Stromal cell of bone marrow (primary cell): ENCODE results near the gene BEST1.
"Not testable (repeated sequence)": the region's sequence is repeated elsewhere in the genome, so short reads cannot be mapped to it uniquely, and the experiment has no call there.

Source experiments
- DNase-seq: peaks from one replicate; pipeline ENCODE4 v3.0.0-alpha.2; 2012; ENCODE audit warnings: low read depth

Gene BEST1

DNA sequence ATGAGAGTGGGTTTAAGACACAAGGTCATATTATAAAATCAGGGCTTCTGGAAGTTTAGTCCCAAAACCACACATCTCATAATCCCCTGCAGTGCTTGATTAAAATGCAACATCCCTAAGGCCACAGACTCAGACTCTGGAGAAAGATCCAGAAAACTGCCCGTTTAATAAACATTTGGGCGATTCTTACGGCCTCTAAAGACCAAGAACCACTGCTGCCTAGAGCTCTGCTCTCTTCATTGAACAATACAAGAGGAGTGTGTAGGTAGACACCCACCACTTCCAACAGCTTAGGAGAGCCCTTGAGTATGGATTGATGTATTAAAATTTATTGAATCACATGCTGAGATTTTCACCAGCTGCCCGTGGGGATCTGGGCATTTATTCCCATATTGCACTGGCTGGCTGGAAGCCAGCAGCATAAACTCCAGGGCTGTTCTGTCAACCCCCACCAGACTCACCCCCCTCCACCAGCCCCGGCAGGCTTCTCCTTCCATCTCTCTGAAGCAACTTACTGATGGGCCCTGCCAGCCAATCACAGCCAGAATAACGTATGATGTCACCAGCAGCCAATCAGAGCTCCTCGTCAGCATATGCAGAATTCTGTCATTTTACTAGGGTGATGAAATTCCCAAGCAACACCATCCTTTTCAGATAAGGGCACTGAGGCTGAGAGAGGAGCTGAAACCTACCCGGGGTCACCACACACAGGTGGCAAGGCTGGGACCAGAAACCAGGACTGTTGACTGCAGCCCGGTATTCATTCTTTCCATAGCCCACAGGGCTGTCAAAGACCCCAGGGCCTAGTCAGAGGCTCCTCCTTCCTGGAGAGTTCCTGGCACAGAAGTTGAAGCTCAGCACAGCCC is 749 bp upstream of the BEST1 start:
- peak; percentile 83 for DNase-seq

GRCh38 chr11:61951484-61952135 is 1.5 kb downstream of the BEST1 start:
- no peak for DNase-seq

GRCh38 chr11:61952882-61953281 is 2.7 kb downstream of the BEST1 start:
- no peak for DNase-seq

DNA sequence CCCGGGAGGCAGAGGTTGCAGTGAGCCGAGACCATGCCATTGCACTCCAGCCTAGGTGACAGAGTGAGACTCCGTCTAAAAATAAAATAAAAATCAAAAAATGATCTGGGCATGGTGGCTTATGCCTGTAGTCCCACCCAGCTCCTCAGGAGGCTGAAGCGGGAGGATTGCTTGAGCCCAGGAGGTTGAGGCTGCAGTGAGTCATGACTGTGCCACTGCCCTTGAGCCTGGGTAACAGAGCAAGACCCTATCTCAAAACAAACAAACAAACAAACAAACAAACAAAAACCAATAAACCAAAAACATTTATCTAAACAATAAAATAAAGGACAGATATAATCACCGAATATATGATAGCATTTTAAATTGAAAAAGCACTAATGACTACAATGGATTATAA is 3.5 kb downstream of the BEST1 start:
- DNase-seq: not testable (repeated sequence)

DNA sequence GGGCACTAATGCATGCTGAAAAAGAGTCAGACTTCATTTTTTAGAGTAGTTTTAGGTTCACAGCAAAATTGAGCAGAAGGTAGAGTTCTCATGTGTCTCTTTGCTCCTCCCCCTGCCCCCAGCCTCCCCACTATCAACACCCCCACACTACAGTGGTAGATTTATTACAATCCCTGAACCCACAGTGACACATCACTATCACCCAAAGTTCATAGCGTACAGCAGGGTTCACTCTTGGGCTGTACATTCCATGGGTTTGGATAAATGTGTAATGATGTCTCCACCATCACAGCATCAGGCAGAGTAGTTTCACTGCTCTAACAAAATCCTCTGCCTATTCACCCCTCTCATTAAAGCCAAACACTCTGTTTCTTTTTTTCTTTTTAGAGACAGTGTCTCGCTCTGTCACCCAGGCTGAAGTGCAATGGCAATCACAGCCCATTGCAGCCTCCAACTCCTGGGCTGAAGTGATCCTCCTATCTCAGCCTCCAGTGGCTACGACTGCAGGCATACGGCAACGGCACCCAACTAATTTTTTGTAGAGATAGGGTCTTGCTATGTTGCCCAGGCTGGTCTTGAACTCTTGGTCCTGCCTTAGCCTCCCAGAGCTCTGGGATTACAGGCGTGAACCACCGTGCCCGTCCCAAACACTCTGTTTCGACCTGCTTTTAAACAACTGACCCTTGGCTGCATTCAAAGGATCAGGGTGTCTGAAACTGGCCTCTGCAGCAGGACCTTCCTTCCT is 4.1 kb downstream of the BEST1 start:
- no peak for DNase-seq

DNA sequence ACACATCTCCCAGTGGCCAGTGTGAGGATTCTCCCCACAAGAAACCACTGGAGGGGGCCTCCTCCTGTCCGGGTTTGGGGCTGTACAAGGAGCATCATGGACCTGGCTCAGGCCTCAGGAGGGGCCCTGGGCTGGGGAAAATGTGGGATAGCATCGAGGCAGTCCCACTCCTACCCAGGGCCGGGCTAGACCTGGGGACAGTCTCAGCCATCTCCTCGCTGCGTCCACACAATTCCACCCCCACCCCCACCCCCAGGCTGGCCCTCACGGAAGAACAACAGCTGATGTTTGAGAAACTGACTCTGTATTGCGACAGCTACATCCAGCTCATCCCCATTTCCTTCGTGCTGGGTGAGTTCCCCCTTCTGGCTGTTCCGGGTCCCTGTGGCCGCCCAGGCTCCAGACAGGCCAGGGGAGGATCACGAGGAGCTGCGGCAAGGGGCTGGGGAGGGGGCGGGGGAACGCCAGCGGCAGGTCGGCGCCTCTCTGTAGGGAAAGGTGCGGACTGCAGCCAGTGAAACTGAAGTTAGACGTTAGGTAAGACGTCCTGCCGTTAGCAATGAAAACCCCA is 4.8 kb downstream of the BEST1 start:
- DNase-seq: peak; percentile 83

DNA sequence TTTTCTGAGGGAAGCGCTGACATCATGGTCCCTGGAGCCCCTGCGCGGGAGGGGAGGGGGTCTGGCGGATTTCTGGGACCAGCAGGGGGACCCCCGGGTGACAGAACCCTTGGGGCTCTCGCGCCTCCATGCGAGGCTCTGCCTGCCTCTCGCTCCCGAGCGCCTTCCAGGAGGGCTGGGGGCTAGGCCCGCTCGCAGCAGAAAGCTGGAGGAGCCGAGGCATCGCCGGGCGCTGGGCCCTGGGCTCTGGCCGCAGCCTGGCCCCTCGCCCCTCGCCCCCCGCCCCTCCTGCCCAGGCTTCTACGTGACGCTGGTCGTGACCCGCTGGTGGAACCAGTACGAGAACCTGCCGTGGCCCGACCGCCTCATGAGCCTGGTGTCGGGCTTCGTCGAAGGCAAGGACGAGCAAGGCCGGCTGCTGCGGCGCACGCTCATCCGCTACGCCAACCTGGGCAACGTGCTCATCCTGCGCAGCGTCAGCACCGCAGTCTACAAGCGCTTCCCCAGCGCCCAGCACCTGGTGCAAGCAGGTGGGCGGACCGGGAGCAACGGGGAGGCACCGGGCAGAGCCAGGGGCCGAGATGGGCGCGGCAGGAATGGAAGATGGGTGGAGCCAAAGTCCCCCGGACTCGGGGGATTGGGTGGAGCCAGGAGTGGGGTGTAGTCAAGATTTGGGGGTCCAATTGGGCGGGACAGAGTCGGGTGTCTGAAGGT is 5.4 kb downstream of the BEST1 start:
- DNase-seq: no peak

DNA sequence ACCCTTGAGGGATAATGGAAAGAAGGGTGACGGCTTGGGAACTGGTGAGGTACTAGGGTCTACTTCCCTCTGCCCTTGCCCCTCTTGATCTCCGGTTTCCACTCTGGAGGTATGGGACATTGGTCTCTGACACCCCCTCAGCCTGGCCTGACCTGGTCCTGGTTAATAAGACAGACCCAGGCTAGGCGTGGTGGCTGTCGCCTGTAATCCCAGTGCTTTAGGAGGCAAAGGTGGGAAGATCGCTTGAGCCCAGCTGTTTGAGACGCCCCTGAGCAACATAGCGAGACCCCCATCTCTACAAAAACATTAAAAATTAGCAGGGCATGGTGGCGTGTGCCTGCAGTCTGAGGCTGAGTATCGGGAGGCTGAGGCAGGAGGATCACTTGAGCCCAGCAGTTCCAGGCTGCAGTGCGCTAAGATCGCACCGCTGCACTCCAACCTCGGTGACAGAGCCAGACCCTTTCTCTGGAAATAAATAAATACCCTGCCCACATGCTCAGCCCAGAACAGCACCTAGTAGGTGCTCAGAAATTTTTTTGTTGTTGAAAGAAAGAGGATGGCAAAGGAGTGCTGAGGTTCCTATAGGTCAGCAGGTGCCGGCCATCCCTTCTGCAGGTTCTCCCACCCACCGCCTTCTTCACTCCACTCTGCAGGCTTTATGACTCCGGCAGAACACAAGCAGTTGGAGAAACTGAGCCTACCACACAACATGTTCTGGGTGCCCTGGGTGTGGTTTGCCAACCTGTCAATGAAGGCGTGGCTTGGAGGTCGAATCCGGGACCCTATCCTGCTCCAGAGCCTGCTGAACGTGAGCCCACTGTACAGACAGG is 6.3 kb downstream of the BEST1 start:
- no peak for DNase-seq

- DNase-seq: no peak
Measured at GRCh38 chr11:61957021-61957770, 7.0 kb downstream of the BEST1 start.

DNA sequence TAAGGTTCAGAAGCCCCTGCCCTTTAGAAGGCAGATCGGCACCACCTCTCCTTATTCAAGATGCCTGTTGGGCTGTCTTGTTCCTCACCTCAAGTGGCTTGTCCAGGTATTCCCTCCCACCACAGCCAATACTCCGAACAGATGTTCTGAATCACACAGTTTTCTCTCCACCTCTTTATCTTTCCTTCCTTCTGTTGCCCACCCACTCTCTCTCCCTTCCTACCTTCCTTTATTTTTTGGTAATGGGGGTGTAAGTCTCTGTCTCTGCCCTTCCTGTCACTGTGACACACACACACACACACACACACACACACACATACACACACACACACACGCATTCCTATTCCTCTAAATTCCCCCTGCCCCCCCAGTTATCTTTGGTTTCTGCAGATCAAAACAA is 8.4 kb downstream of the BEST1 start:
- no peak for DNase-seq

- DNase-seq: no peak
Measured at GRCh38 chr11:61959114-61959513, 9.0 kb downstream of the BEST1 start.

DNA sequence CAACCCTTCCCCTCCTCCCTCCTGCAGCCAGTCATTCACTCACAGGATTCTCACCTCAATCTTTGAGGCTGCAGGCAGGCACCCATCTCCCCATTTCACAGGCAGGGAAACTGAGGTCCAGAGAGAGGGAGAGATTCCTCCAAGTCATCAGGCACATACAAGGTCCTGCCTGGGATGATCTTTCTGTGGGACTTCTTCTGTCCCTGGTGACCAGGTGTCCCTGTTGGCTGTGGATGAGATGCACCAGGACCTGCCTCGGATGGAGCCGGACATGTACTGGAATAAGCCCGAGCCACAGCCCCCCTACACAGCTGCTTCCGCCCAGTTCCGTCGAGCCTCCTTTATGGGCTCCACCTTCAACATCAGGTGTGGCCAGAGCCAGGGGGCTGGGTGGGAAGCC is 9.5 kb downstream of the BEST1 start:
- no peak for DNase-seq

GRCh38 chr11:61960532-61960931 is 10.4 kb downstream of the BEST1 start:
- no peak for DNase-seq

DNA sequence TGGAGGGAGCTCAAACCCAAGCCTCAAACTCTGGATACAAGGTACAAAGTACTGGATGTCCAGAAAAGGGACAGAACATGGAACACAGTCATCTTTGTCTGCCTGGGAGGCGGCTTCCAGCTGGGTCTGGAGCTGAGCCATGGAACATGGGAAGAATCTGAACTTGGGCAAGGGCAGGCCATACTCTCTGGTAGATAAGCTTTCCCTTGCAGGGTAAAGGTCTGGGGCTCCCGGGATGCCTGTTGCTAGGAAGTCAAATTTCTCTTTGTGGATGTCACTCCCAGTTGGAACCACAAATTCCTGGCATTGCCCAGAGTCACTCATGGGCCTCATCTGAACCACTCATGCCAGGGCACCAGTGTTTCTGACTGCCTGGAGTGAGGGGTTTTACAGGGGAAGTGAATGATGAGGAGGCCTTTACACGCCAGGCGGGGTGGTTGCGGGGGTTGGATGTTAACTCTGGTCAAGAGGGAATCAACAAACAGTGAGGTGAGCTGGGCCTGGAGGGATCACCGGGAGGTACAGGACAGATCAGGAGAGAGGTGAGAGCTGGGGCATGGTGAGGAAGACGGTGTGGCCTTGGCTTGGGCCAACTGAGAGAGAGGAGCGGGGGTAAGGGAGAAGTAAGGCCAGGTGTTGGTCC is 11.5 kb downstream of the BEST1 start:
- no peak for DNase-seq

GRCh38 chr11:61962213-61963015 is 12.3 kb downstream of the BEST1 start:
- no peak for DNase-seq

- no peak for DNase-seq
Measured at GRCh38 chr11:61963016-61963281, 12.8 kb downstream of the BEST1 start.

- DNase-seq: peak; percentile 57
Measured at GRCh38 chr11:61963282-61964057, 13.3 kb downstream of the BEST1 start.

GRCh38 chr11:61964058-61964665 is 14.0 kb downstream of the BEST1 start:
- DNase-seq: no peak
